HG03025 (cell line): ENCODE data around the gene MUC16.
"Not testable (repeated sequence)": the region's sequence is repeated elsewhere in the genome, so short reads cannot be mapped to it uniquely, and the experiment has no call there.

Experiments used
- ATAC-seq: cut with Tn5 transposase; IDR thresholded peaks from one replicate; pipeline ENCODE4 v1.9.1; 2021; ENCODE audit warnings: mild to moderate bottlenecking, moderate library complexity; ENCODE audit not compliant: unreplicated experiment, low FRiP score

The MUC16 gene

GRCh38 chr19:9009935-9010651, at the start of gene MUC16:
TSS of gene MUC16 (minus strand) at chr19:9010409.
- no peak for ATAC-seq

GRCh38 chr19:9058905-9059667, 48.9 kb upstream of the MUC16 start:
- ATAC-seq, result no peak

- ATAC-seq, result no peak
Observed at GRCh38 chr19:9057505-9058258, 47.5 kb upstream of the MUC16 start.

- not testable (repeated sequence) for ATAC-seq
Observed at GRCh38 chr19:9056131-9056530, 45.9 kb upstream of the MUC16 start.

- ATAC-seq, result no peak
Observed at GRCh38 chr19:9054765-9055164, 44.6 kb upstream of the MUC16 start.

GRCh38 chr19:9054207-9054606, 44.0 kb upstream of the MUC16 start:
- no peak for ATAC-seq

DNA sequence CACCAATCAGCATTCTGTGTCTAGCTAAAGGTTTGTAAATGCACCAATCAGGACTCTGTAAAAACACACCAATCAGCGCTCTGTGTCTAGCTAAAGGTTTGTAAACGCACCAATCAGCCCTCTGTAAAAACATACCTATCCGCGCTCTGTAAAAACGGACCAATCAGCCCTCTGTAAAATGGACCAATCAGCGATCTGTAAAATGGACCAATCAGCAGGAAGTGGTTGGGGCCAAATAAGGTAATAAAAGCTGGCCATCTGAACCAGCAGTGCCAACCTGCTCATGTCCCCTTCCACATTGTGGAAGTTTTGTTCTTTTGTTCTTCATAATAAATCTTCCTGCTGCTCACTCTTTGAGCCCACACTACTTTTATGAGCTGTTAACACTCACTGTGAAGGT, 43.5 kb upstream of the MUC16 start:
- not testable (repeated sequence) for ATAC-seq

DNA sequence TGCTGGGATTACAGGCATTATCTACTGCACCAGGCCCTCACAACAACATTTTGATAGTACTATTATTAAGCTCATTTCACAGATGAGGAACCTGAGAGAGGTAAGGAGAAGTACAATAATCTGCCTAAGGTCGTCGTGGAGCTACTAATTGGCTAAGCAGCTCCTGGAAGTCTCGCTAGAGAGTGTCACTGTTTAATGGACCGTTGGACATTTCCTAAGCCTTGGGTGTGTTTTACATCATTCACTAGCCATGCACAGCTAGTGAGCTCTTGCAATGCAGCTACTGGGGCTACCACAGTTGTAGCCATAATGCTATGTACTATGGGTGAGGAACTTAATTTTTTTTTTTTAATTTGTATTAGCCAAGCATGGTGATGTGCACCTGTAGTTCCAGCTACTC, 42.7 kb upstream of the MUC16 start:
- ATAC-seq, result no peak

DNA sequence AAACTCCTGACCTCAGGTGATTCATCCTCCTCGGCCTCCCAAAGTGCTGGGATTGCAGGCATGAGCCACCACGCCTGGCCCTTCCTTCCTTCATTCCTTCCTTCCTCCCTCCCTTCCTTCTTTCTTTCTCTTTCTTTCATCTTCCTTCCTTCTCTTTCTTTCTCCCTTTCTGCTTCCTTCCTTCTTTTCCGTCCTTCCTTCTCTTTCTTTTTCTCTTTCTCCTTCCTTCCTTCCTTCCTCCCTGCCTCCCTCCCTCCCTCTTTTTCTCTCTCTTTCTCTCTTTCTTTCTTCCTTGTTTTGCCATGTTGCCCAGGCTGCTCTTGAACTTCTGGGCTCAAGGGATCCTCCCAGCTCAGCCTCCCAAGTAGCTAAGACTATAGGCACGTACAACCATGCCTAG, 36.5 kb upstream of the MUC16 start:
- no peak for ATAC-seq

- no peak for ATAC-seq
Observed at GRCh38 chr19:9044449-9044848, 34.2 kb upstream of the MUC16 start.

- ATAC-seq, result no peak
Observed at GRCh38 chr19:9043524-9043923, 33.3 kb upstream of the MUC16 start.

- ATAC-seq, result no peak
Observed at GRCh38 chr19:9041023-9041422, 30.8 kb upstream of the MUC16 start.

DNA sequence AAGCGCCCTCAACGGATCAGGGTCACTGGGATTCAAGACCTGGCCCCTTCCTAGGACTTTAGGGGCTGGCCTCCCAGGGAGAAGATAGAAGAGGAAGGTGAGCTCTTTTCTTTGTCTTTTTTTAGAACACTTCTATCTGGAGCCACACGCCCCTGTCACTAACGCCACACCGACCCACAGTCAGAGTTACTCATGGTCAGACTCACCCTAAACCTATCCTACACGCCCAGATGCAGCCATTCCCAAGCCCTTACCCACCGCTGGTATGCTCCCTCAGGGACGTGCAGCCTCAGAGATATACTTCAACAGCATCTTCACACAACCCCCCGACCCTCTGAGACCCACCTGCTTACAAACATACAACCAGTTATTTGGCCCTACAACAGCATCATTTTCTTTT, 29.9 kb upstream of the MUC16 start:
- no peak for ATAC-seq

DNA sequence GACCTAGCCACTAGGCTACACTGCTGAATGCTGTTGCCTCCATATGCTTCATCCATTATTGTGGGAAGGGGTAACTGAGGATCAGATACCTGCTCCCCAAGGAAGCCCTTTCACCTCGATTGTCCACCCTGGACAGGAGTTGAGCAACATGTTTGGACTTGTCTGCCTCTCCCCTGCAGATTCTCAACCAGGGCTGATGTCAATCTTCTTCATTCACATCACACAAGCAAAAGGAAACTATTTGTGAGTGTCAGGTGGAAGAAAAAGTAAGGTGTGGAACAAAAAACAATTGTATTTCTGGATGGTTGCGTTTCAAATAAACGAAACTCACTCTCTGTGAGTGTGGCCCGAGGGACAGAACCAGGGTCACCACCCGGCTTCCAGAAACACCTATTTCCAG, 29.5 kb upstream of the MUC16 start:
- no peak for ATAC-seq

DNA sequence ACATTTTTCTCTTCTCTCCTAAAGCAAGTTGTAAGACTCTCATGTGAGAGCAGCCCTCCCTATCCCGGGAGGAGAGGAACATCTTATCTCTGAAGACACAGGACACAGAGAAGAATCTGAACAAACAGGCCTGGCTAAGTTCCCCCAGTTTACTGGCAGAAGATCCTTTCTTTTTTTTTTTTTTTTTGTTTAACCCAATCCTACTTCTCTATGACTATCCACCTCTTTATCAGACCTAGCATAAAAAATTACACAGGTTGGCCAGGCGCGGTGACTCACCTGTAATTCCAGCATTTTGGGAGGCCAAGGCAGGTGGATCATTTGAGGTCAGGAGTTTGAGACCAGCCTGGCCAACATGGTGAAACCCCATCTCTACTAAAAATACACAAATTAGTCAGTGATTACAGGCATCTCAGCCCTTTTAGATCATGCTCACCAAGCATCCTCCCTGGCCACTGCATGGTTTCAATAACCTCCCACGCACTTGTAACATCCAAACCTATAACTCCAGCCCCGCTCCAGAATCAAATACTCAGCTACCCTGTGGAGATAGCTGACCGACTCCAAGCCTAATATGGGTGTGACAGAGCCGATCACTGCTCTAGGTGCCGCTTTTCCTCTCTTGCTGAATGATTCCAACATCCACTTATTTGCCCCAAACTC, 27.3 kb upstream of the MUC16 start:
- ATAC-seq, result no peak

GRCh38 chr19:9032136-9032631, 22.0 kb upstream of the MUC16 start:
- no peak for ATAC-seq

DNA sequence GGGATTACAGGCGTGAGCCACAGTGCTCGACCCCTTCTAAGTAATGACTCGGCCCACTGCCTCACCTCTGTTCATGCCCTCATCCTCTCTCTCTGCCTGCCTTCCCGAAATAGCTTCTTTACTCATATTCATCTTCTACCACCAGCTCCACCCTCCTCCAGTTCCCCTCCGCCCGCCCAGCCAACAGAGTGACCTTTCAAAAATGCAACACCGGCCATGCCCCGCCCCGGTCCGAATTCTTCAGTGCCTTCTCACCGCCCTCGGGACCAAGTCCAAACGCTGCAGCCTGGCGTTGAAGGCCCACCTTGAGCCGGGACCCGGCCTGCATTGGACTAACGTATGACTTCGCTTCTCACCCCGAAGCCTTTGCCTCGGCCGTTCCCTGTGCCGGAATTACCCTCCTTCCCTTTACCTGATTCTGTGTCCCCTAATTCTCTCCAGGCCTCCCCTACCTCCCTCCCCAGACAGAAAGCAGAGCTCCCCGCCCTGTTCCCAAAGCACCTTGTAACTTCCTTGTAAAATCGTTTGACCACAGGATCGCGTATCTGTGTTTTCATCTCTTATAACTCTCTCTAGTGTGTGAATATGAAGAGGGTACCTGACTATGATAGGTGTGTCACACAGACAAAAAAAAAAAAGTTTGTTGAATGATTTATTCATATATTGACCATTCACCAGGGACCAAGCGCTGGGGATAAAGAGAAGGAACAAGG, 8.1 kb upstream of the MUC16 start:
- ATAC-seq, result no peak

- no peak for ATAC-seq
Observed at GRCh38 chr19:9014803-9015202, 4.6 kb upstream of the MUC16 start.

DNA sequence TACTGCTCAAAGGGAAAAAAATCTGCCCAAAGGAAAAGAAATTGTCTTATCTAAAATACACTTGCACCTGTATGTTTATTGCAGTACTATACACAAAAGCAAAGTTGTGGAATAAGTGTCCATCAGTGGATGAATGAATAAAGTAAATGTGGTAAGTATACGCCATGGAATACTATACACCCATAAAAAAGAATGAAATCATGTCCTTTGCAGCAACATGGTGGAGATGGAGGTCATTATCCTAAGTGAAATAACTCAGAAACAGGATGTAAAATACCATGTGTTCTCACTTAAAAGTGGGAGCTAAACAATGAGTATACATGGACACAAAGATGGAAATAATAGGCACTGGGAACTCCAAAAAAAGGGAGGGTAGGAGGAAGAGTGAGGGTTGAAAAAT, 3.8 kb upstream of the MUC16 start:
- ATAC-seq, result no peak

DNA sequence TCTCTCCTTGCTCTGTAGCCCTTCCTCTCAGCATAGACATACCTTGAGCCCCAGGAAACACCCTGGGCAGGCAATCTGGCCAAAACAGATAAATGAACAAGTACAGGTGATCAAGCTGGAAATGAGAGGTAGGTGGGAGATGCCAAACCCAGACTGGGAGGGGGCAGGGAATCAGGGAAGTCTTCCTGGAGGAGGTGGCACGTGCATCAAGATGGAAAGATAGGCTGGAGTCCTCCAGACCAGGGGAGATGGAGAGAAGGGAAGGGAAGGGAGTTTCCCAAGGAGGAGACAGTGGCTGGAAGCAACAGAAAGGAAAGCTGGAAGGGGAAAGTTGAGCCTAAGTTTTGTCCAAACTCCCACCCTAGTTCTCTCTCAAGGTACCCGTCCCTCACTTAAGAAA, 1.7 kb upstream of the MUC16 start:
- no peak for ATAC-seq
